GM19395 (cell line): ENCODE data around the gene SCN1A.
A peak's percentile ranks its signal among the peaks of the same experiment; 100 is the strongest.
"Not testable (repeated sequence)": the region's sequence is repeated elsewhere in the genome, so short reads cannot be mapped to it uniquely, and the experiment has no call there.

ENCODE experiments used
- ATAC-seq: cut with Tn5 transposase; IDR thresholded peaks from one replicate; pipeline ENCODE4 v1.9.1; 2021; ENCODE audit warnings: mild to moderate bottlenecking, moderate library complexity; ENCODE audit not compliant: unreplicated experiment

SCN1A gene

GRCh38 chr2:166127217-166128155 lies at the start of gene SCN1A:
Gene SCN1A, minus strand, starts transcription at chr2:166128020. Its CDS starts 54,399 bp downstream, at chr2:166073621.
- no peak for ATAC-seq

- ATAC-seq: no peak
Observed at GRCh38 chr2:166173263-166173662, 45.4 kb upstream of the SCN1A start.

GRCh38 chr2:166171216-166171615 lies 43.4 kb upstream of the SCN1A start:
- no peak for ATAC-seq

GRCh38 chr2:166170356-166170755 lies 42.5 kb upstream of the SCN1A start:
- ATAC-seq: peak; percentile 64

GRCh38 chr2:166167449-166167848 lies 39.6 kb upstream of the SCN1A start:
- no peak for ATAC-seq

- no peak for ATAC-seq
Observed at GRCh38 chr2:166163775-166164174, 36.0 kb upstream of the SCN1A start.

- ATAC-seq: no peak
Observed at GRCh38 chr2:166158546-166158945, 30.7 kb upstream of the SCN1A start.

- ATAC-seq: no peak
Observed at GRCh38 chr2:166157578-166157977, 29.8 kb upstream of the SCN1A start.

GRCh38 chr2:166156985-166157490 lies 29.2 kb upstream of the SCN1A start:
- ATAC-seq: no peak

- no peak for ATAC-seq
Observed at GRCh38 chr2:166155589-166155988, 27.8 kb upstream of the SCN1A start.

GRCh38 chr2:166154685-166155338 lies 27.0 kb upstream of the SCN1A start:
- ATAC-seq: no peak

GRCh38 chr2:166152064-166152463 lies 24.2 kb upstream of the SCN1A start:
- no peak for ATAC-seq

GRCh38 chr2:166148500-166149400 lies 20.9 kb upstream of the SCN1A start:
- ATAC-seq: no peak

GRCh38 chr2:166147883-166148282 lies 20.1 kb upstream of the SCN1A start:
- no peak for ATAC-seq

- no peak for ATAC-seq
Observed at GRCh38 chr2:166144071-166144470, 16.3 kb upstream of the SCN1A start.

- no peak for ATAC-seq
Observed at GRCh38 chr2:166140932-166141331, 13.1 kb upstream of the SCN1A start.

GRCh38 chr2:166140475-166140874 lies 12.7 kb upstream of the SCN1A start:
- ATAC-seq: no peak

- not testable (repeated sequence) for ATAC-seq
Observed at GRCh38 chr2:166139479-166139878, 11.7 kb upstream of the SCN1A start.

- ATAC-seq: no peak
Observed at GRCh38 chr2:166138667-166139066, 10.8 kb upstream of the SCN1A start.

GRCh38 chr2:166138144-166138543 lies 10.3 kb upstream of the SCN1A start:
- no peak for ATAC-seq

- no peak for ATAC-seq
Observed at GRCh38 chr2:166137331-166137730, 9.5 kb upstream of the SCN1A start.
